ENCODE measurements around the gene MARVELD3.

GRCh38 chr16:71674229-71674628 is 48.2 kb downstream of the MARVELD3 start:
- TF ChIP-seq CTCF (IDR thresholded peaks at IDR 0.05) (no peak), EP300 (IDR thresholded peaks at IDR 0.05) (no peak)

Measured in ovary (tissue), 3 donors.